ENCODE results near the gene RDH13.
"Not testable (repeated sequence)": the region's sequence is repeated elsewhere in the genome, so short reads cannot be mapped to it uniquely, and the experiment has no call there.

RDH13 gene

GRCh38 chr19:55075371-55075998, 12.5 kb upstream of the RDH13 start, which contains the start of gene EPS8L1:
TSS of gene EPS8L1 (plus strand) at chr19:55075869. CDS start at chr19:55076445, 576 bp downstream.
- peak; percentile 31 to 49 for DNase-seq

DNA sequence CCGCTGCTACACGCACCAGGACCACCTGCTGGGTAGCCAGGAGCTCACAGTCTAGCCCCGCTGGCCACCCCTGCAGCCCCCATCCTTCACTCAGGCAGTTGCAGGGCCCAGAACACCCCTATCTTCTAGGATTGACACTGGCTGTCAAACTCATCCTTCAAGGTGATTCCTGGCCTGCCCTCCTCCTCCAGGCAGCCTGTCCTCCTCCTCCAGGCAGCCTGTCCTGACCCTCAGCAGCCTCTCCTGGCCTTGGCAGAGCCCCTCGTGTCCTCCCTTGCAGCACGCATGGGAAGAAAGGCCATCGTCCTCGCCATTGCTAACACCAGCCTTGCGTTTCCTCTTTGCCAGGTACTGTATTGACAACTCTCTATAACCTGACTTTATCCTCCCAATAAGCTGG, 9.0 kb upstream of the RDH13 start:
- no peak for DNase-seq

- no peak for DNase-seq
Observed at GRCh38 chr19:55071129-55071502, 8.2 kb upstream of the RDH13 start.

DNA sequence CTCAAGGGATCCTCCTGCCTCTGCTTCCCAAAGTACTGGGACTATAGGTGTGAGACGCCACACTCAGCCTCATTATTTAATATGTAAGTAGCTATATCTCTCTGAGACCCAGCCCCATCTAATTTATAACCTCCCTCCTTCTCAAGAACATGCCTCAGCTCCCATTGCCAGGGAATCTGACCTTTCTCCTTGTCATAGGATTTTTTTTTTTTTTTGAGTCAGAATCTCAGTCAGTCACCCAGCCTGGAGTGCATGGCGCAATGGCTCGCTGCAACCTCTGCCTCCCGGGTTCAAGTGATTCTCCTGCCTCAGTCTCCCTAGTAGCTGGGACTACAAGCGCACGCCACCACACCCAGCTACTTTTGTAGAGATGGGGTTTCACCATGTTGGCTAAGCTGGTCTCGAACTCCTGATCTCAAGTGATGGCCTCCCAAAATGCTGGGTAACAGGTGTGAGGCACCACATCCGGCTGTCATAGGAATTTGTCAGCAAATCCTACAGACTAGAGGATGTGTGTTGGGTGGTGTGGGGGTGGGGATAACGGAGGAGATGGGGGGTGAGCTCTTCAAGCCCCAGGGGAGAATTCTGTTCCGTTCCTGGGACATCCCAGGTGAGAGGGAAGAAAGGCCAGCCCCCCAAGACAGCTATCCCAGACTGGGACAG, 7.6 kb upstream of the RDH13 start:
- no peak for DNase-seq

GRCh38 chr19:55069865-55070197, 6.9 kb upstream of the RDH13 start:
- no peak for DNase-seq

DNA sequence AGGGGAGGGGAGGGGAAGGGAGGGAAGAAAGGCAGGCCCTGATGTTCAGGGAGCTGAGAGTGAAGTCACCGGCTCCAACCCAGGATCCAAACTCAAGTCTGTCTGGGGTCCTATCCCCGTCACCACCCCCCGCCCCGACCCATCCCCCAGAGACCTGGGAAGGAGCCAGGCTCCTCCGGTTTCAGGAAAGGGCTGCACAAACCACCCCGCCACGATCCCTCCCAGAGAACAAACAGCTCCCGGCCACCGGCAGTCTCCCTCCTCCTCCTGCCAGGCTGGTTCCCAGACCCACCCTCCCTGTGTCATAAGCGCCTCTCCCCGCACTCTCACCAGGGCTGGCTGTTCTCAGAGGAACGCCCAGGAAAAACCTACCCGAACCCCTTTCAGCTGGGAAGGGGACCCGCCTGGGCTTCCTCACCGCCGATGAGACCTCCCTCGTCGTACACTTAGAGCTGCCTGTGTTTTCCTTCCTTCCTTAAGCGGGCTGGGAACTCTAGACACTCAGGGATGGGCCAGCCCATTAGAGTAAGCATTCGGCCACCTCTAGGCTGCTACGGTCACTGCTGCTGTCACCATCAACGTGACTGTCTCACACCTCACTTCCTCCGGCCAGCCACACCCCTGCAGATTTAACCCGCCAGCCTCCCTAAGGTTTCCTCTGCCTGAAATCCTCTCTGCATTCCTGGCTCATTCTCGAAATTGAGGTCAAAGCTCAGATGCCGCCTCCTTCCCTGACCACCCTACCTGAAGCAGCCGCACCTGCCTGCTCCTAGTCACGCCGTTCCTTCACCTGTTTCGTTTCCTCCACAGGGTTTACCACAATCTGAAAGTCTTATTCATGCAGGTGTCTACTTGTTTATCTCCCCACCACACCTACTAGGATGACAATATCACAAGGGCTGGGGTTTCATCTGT, 6.3 kb upstream of the RDH13 start:
- peak in 1 of 2 experiments; percentile 18 for DNase-seq

- DNase-seq: no peak
Observed at GRCh38 chr19:55067869-55068268, 4.9 kb upstream of the RDH13 start.

- no peak for DNase-seq
Observed at GRCh38 chr19:55066107-55066709, 3.3 kb upstream of the RDH13 start.

DNA sequence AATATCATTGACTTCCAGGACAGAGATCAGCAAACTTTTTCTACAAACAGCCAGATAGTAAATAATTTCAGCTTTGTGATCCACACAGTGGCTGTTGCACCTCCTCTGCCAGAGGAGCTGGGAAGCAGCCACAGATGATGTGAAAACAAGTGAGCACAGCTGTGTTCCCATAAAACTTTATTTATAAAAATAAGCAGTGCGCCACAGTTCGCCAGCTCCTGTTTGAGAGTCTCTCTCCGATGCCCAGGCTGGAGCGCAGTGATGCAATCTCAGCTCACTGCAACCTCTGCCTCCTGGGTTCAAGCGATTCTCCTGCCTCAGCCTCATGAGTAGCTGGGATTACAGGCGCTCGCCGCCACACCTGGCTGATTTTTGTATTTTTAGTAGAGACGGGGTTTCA, 2.6 kb upstream of the RDH13 start:
- DNase-seq: not testable (repeated sequence)

GRCh38 chr19:55063492-55063843, 520 bp upstream of the RDH13 start:
- no peak for DNase-seq

DNA sequence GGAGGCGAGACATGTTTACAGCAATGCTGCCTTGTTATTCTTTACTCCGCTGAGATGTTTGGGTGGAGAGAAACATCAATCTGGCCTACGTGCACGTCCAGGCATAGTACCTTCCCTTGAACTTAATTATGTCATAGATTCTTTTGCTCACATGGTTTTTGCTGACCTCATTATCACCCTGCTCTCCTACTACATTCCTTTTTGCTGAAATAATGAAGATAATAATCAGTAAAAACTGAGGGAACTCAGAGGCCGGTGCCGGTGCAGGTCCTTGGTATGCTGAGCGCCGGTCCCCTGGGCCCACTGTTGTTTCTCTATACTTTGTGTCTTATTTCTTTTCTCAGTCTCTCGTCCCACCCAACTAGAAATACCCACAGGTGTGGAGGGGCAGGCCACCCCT, 2.7 kb downstream of the RDH13 start:
- not testable (repeated sequence) for DNase-seq

- DNase-seq: peak in 1 of 2 experiments; percentile 41
Observed at GRCh38 chr19:55058781-55059610, 4.0 kb downstream of the RDH13 start.

GRCh38 chr19:55056827-55057226, 6.1 kb downstream of the RDH13 start:
- no peak for DNase-seq

- DNase-seq: no peak
Observed at GRCh38 chr19:55053735-55054134, 9.2 kb downstream of the RDH13 start.

DNA sequence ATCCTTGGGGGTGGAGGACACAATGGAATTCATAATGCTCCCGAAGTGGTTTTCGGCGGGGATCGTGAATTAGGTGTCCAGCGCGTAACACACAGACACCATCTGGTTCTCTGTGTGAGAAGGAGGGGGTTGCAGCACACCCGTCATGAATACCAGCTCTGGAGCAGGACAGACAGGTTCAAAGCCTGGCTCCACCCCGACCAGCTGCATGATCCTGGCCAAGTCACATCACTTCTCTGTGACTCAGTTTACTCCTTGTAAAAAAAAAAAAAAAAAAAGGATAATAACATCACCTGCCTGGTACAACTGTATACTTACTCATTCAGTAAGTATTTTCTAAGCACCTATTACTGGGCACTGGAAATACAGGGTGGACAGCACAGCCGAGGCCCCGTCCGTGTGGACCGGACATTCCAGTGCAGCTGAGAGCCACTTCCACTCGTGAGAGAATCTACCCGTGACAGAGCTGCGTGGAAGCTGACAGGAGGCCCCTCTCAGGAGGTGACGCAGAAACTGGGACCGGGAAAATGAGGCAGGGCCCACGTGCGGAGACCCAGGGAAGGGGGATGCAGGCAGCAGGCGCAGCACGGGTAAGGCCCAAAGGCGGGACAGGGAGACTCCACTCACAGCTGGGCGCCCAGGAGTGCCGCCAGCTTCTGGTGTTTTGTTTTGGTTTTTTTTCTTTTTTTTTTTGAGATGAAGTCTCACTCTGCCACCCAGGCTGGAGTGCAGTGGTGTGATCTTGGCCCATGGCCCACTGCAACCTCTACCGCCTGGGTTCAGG, 12.0 kb downstream of the RDH13 start:
- no peak for DNase-seq

- DNase-seq: no peak
Observed at GRCh38 chr19:55048446-55048845, 14.5 kb downstream of the RDH13 start.

GRCh38 chr19:55047951-55048350, 15.0 kb downstream of the RDH13 start:
- no peak for DNase-seq

GRCh38 chr19:55046975-55047622, 15.8 kb downstream of the RDH13 start:
- DNase-seq: no peak

- DNase-seq: no peak
Observed at GRCh38 chr19:55044771-55045716, 17.9 kb downstream of the RDH13 start.

GRCh38 chr19:55044286-55044685, 18.7 kb downstream of the RDH13 start:
- DNase-seq: no peak

Data from Kasumi-1 (cell line).